Neural crest cell (in vitro differentiated cells): ENCODE results near the gene CDC5L. TPM values are rescaled to one million over a fixed set of nuclear protein-coding genes. Genes with fewer than 3 reads are reported as not detected.

Experiments used
- DNase-seq: peaks from one replicate; pipeline ENCODE4 v3.0.0; 2021; ENCODE audit warnings: low read depth, mixed read lengths, low spot score
- H3K27ac Mint-ChIP-seq: one replicate; pipeline ENCODE4 v1.8.0; 2021; ENCODE audit warnings: mild to moderate bottlenecking, mixed read lengths; ENCODE audit not compliant: unreplicated experiment
- H3K27me3 Mint-ChIP-seq: 2 replicates; pipeline ENCODE4 v1.8.0; 2021; ENCODE audit warnings: low read depth, mild to moderate bottlenecking, mixed read lengths
- H3K36me3 Mint-ChIP-seq: 2 replicates; pipeline ENCODE4 v1.8.0; 2021; ENCODE audit warnings: low read depth, mild to moderate bottlenecking, mixed read lengths
- H3K4me1 Mint-ChIP-seq: 2 replicates; pipeline ENCODE4 v1.8.0; 2021; ENCODE audit warnings: mixed read lengths
- H3K4me3 Mint-ChIP-seq: one replicate; pipeline ENCODE4 v1.8.0; 2021; ENCODE audit warnings: mild to moderate bottlenecking, mixed read lengths
- H3K9me3 Mint-ChIP-seq: 2 replicates; pipeline ENCODE4 v1.8.0; 2021; ENCODE audit warnings: mixed read lengths
- total RNA-seq: library from RNA; stranded (reverse); gene quantifications from 2 replicates; pipeline ENCODE4 v1.2.1, GENCODE V29; 2021
- TF ChIP-seq, protein P1 (sequence below): fragments of 200-600 bp; sonication (generic); conservative IDR thresholded peaks from 2 replicates; pipeline ENCODE4 v1.5.0; 2021; ENCODE audit warnings: antibody characterized with exemption, mild to moderate bottlenecking

The CDC5L gene
- total RNA-seq, 1 donor from 2014 or later: 36.2 TPM

DNA sequence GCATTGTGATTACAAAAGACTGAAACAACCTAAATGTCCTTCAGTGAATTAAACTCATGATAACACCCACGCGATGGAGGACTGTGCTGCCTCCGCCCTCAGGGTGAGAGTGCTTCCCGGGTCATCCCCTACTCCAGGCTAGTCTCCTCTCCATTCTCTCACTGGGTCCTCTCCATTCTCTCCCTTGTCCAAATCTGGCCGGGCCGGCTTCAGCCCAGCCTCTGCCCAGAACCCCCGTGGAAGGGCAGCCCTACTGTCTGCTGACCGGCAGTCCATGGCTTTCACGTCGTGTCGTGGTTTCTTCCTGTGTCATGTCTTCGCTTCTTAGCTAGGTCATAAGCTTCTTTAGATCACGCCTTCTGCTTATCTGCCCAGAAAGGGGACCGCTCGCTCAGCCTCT is 74.8 kb downstream of the CDC5L start:
- H3K27me3 Mint-ChIP-seq: no peaks in the 10 kb centered on the region
- H3K27ac Mint-ChIP-seq: peak overlapping the region; percentile 82
- no peak for DNase-seq
- H3K4me1 Mint-ChIP-seq: peaks cover 5% of the 10 kb centered on the region
- TF ChIP-seq, protein P1, sequence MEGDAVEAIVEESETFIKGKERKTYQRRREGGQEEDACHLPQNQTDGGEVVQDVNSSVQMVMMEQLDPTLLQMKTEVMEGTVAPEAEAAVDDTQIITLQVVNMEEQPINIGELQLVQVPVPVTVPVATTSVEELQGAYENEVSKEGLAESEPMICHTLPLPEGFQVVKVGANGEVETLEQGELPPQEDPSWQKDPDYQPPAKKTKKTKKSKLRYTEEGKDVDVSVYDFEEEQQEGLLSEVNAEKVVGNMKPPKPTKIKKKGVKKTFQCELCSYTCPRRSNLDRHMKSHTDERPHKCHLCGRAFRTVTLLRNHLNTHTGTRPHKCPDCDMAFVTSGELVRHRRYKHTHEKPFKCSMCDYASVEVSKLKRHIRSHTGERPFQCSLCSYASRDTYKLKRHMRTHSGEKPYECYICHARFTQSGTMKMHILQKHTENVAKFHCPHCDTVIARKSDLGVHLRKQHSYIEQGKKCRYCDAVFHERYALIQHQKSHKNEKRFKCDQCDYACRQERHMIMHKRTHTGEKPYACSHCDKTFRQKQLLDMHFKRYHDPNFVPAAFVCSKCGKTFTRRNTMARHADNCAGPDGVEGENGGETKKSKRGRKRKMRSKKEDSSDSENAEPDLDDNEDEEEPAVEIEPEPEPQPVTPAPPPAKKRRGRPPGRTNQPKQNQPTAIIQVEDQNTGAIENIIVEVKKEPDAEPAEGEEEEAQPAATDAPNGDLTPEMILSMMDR: no peak
- no peaks in the 10 kb centered on the region for H3K9me3 Mint-ChIP-seq
- no peaks in the 10 kb centered on the region for H3K36me3 Mint-ChIP-seq
- H3K4me3 Mint-ChIP-seq: no peak overlapping the region

DNA sequence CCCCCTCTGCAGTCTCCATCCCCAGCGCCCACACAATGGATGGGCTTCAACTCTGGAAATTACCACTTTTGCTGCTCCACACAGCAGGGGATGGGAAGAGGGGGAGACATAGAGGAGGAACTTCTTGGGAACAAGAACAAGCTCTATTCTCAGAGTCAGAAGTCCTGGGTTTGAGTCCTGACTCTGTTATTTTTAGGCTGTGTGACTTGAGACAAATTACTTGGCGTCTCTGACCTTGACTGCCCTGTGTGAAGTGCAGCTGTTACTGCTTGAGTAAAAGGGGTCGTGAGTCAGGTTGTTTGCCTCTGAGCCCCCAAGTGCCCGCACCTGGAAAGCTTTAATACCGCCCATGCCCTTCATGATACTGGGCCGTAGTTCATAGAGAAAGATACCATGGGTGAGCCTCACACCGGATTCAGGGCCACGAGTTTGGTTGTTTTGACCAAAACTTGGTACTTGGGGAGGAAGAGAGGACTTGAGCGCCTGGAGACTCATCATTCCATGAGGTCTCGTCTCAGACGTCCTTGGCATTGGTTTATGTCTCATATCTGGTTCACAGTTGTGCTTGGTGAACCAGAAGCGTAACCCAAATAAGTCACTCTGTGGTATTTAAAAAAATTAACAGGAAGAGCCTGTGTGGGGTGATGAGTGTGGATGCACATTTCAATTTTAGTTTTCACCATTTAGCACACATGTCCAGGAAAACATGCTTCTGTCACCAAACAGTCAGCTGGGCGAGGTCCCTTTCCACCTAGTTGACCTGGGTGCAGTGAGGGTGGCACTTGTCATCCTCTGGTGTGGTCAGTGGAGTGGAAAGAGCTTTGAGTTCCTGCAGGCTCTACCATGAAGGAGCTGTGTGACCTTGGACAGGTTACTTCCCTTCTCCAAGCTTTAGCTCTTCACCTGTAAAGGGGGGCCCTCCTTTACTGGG is 75.6 kb downstream of the CDC5L start:
- no peak overlapping the region for H3K27ac Mint-ChIP-seq
- TF ChIP-seq, protein P1: no peak
- no peaks in the 10 kb centered on the region for H3K27me3 Mint-ChIP-seq
- no peaks in the 10 kb centered on the region for H3K36me3 Mint-ChIP-seq
- no peak for DNase-seq
- H3K9me3 Mint-ChIP-seq: no peaks in the 10 kb centered on the region
- H3K4me3 Mint-ChIP-seq: no peak overlapping the region
- peaks cover 5% of the 10 kb centered on the region for H3K4me1 Mint-ChIP-seq

DNA sequence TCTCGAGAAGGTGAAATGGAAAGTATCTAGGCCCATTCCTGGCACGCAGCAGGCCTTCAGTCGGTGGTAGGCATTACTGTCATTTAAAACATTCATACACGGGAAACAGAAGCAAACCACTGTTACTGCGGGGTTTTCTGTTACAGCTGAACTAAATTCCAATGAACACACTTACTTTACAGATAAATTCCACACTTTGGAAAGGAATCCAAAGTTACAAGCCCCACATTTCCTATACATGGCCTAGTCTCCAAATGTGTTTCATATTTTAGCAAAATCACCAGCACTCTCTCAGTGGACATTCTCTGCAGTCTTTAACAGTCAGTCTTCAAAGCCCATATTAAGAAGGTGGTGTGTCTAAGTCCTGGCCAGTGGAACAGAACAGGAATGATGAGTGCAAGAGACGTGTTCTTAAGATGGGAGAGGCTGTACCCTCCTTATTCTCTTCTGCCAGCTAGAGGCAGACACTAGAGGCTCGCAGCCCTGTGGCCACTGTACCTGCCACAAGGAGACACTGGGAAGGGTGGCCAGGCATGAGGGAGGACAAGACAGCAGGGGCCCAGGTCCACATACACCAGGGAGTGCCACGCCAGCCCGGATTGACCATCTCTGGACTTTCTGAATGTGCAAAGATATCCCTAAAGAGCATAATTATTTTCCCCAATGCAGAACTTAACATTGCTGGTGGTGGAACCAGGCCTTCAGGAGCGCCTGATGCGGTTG is 76.4 kb downstream of the CDC5L start:
- no peak for DNase-seq
- no peak overlapping the region for H3K27ac Mint-ChIP-seq
- no peaks in the 10 kb centered on the region for H3K9me3 Mint-ChIP-seq
- no peak overlapping the region for H3K4me3 Mint-ChIP-seq
- H3K36me3 Mint-ChIP-seq: no peaks in the 10 kb centered on the region
- H3K27me3 Mint-ChIP-seq: no peaks in the 10 kb centered on the region
- H3K4me1 Mint-ChIP-seq: peaks cover 5% of the 10 kb centered on the region
- TF ChIP-seq, protein P1: no peak

DNA sequence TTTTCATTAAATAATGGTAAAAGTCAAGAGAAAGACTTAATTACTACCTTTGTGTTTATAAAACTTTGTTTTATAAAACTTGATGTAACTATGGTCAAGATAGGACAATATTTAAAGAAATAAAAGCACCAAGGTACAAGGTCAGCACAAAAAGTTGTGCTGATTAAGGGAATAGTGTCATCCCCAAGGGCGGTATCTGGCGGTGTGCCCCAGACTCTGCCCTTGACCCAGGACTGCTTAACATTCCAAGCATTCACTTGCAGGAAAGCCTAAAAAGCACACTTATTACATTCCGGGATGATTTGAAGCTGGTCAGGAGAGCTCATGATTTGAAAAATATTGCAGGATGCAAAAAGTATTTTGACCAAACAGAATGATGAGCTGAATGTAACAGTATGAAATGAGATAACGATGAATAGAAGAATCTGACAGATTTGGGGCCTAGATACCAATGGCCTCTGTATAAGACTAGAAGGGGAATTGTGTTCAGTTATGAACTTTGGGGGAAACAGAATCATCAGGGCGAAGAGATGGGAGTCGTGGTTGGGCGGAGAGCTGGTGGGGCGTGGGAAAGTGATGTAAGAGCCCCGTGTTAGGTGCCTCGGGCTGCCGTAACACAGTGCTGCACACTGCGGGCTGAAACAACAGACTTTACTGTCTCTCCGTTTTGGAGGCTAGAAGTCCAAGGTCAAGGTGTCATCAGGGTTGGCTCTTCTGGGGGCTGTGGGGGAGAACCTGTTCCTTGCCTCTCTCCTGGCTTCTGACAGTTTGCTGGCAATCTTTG is 77.2 kb downstream of the CDC5L start:
- no peak for DNase-seq
- Mint-ChIP-seq H3K36me3 (no peaks in the 10 kb centered on the region), H3K4me1 (peaks cover 5% of the 10 kb centered on the region), H3K9me3 (no peaks in the 10 kb centered on the region), H3K27me3 (no peaks in the 10 kb centered on the region), H3K4me3 (no peak overlapping the region), H3K27ac (no peak overlapping the region)
- TF ChIP-seq, protein P1: no peak

DNA sequence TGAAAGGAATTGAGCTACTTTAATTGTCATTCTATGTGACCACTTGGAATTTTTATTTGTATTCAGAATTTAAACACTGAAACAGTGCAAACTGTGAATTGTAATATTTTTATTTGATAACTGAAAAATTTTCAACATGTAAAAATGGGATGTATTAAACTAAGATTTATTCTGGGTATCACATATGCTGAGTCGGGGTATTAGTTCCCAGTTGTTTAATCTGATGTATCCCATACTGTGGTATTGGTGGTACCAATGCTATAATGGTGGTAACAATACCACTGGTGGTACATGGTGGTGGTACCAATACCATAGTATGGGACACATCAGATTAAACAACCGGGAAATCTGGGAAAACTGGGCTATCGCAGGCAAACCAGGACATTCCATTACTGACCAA is 79.4 kb downstream of the CDC5L start:
- H3K27me3 Mint-ChIP-seq: no peaks in the 10 kb centered on the region
- no peaks in the 10 kb centered on the region for H3K9me3 Mint-ChIP-seq
- H3K4me3 Mint-ChIP-seq: no peak overlapping the region
- no peak for DNase-seq
- no peaks in the 10 kb centered on the region for H3K36me3 Mint-ChIP-seq
- H3K27ac Mint-ChIP-seq: no peak overlapping the region
- peaks cover 5% of the 10 kb centered on the region for H3K4me1 Mint-ChIP-seq
- TF ChIP-seq, protein P1: no peak
